Immature natural killer cell (primary cell): ENCODE data around the gene PCSK6. TPM values are rescaled to one million over a fixed set of nuclear protein-coding genes. Genes with fewer than 3 reads are reported as not detected.

Experiments
- DNase-seq, 3 donors: peaks; one replicate each; pipeline ENCODE4 v3.0.0; 2022; ENCODE audit warnings: mixed read lengths in 1 of 3
- H3K27ac Mint-ChIP-seq, 6 donors: one replicate each; pipeline ENCODE4 v1.8.0; 2020; ENCODE audit warnings: mixed read lengths in 6 of 6, mild to moderate bottlenecking in 5 of 6, inconsistent platforms in 4 of 6, moderate library complexity in 3 of 6
- H3K27me3 Mint-ChIP-seq, 3 donors: one replicate each; pipeline ENCODE4 v1.8.0; 2020 to 2021; ENCODE audit warnings: low read depth in 3 of 3, mild to moderate bottlenecking in 3 of 3, mixed read lengths in 3 of 3, moderate library complexity in 3 of 3, inconsistent platforms in 1 of 3
- H3K36me3 Mint-ChIP-seq, 3 donors: one replicate each; pipeline ENCODE4 v1.8.0; 2020; ENCODE audit warnings: mixed read lengths in 3 of 3, inconsistent platforms in 2 of 3, mild to moderate bottlenecking in 2 of 3
- H3K4me1 Mint-ChIP-seq, 2 donors: one replicate each; pipeline ENCODE4 v1.8.0; 2020; ENCODE audit warnings: inconsistent platforms in 2 of 2, mild to moderate bottlenecking in 2 of 2, mixed read lengths in 2 of 2, moderate library complexity in 1 of 2
- H3K4me3 Mint-ChIP-seq, 5 donors: one replicate each; pipeline ENCODE4 v1.8.0; 2020; ENCODE audit warnings: mild to moderate bottlenecking in 5 of 5, mixed read lengths in 5 of 5, inconsistent platforms in 3 of 5, moderate library complexity in 3 of 5
- H3K9me3 Mint-ChIP-seq, 6 donors: one replicate each; pipeline ENCODE4 v1.8.0; 2020; ENCODE audit warnings: mild to moderate bottlenecking in 6 of 6, mixed read lengths in 6 of 6, inconsistent platforms in 4 of 6, moderate library complexity in 3 of 6
- polyA plus RNA-seq, 3 donors: library from polyadenylated mRNA; unstranded; fragments of 300-500 nt; fragmentation: Illumina TruSeq; gene quantifications; one replicate each; pipeline ENCODE4 v1.2.3, GENCODE V29; 2021

PCSK6 gene
- polyA plus RNA-seq, 3 donors from 2014 or later: 1.7 to 3.0 TPM; not detected in 1

GRCh38 chr15:101323793-101324523, 165.5 kb downstream of the PCSK6 start:
- Mint-ChIP-seq H3K27ac (peak overlapping the region in 3 of 6 donors; percentile 46 to 61 (median 53)), H3K27me3 (peaks cover 0 to 6% (median 0%) of the 10 kb centered on the region in 3 donors), H3K36me3 (peaks cover 0 to 4% (median 0%) of the 10 kb centered on the region in 3 donors), H3K9me3 (peaks cover 0 to 2% (median 0%) of the 10 kb centered on the region in 6 donors), H3K4me1 (peaks cover 22 to 28% of the 10 kb centered on the region in 2 donors), H3K4me3 (no peak overlapping the region)
- DNase-seq: no peak

DNA sequence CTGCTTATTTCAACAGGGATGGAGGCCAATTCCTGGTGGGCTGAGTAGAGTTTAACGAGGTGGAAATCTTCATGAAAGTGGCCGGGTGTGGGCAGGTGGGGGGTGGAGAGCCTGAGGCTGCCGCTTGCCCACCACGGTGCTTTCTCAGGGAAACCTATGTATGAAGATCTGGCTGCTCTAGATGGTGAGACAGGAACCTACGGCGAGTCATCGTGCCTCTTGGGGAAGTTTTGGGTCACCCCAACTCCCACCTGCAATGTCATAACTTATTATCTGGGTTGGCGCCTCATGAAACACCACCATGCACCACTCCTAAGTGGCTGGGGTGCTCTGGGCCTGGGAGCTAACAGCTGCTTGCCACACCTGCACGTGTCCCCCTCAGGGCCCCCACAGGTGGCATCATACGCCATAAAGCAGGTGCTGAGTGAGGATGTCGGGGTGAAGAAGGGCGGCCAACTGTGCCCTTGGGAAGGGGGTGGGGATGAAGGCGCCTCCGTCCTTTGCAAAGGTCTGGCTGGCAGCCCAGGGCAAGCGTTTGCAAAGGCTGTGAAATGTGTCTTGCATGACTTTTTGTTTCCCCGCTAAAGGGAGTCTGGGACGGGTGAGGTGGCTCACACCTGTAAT, 166.5 kb downstream of the PCSK6 start:
- Mint-ChIP-seq H3K9me3 (peaks cover 0 to 1% (median 0%) of the 10 kb centered on the region in 6 donors), H3K4me1 (peaks cover 24 to 29% of the 10 kb centered on the region in 2 donors), H3K27ac (peak overlapping the region in 1 of 6 donors; percentile 58), H3K27me3 (peaks cover 0 to 7% (median 0%) of the 10 kb centered on the region in 3 donors), H3K4me3 (no peak overlapping the region), H3K36me3 (peaks cover 0 to 4% (median 0%) of the 10 kb centered on the region in 3 donors)
- DNase-seq: no peak

DNA sequence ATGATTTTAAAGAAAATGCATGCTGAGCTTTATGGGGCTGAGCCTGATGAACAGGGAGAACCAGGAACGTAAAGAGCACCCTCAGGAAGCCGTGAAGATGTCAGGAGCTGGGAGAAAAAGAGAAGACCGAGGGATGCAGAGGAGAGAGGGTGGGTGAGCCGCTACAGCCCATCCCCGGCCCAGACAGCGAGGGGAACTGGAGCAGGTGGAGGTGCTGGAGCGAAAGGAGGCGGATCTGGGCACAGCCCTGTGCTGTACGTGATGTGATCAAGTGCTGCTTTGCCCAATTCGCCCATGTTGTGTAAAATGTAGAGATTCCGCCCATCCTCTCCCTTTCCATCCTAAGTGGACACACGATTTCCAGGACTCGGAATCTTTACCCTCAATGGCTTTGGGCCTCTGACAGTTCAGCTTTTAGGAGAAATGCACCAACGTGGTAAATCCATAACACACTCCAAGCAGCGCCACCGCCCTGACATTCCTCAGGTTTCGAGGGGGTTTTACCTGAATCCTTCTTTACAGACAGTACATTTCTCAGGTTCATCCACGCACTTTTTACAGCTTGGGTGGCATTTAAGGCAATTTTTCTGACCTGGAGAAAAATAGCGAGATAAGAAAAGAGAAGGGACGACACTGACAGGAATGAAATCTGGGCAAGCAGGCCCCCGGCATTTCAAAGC, 167.4 kb downstream of the PCSK6 start:
- no peak for DNase-seq
- peaks cover 0 to 6% (median 2%) of the 10 kb centered on the region in 3 donors for H3K27me3 Mint-ChIP-seq
- no peaks in the 10 kb centered on the region for H3K9me3 Mint-ChIP-seq
- peaks cover 24 to 29% of the 10 kb centered on the region in 2 donors for H3K4me1 Mint-ChIP-seq
- peaks cover 0 to 4% (median 0%) of the 10 kb centered on the region in 3 donors for H3K36me3 Mint-ChIP-seq
- no peak overlapping the region for H3K4me3 Mint-ChIP-seq
- peak overlapping the region in 3 of 6 donors; percentile 89 to 98 (median 93) for H3K27ac Mint-ChIP-seq

GRCh38 chr15:101320501-101321052, 168.9 kb downstream of the PCSK6 start:
- Mint-ChIP-seq H3K9me3 (no peaks in the 10 kb centered on the region), H3K27ac (peak overlapping the region; percentile 89 to 98 (median 94)), H3K4me3 (peak overlapping the region; percentile 81 to 97 (median 86)), H3K4me1 (peaks cover 24 to 29% of the 10 kb centered on the region in 2 donors), H3K27me3 (peaks cover 0 to 6% (median 2%) of the 10 kb centered on the region in 3 donors), H3K36me3 (no peaks in the 10 kb centered on the region)
- peak; percentile 78 to 82 (median 81) for DNase-seq

GRCh38 chr15:101318839-101319238, 170.7 kb downstream of the PCSK6 start:
- Mint-ChIP-seq H3K4me3 (no peak overlapping the region), H3K9me3 (no peaks in the 10 kb centered on the region), H3K4me1 (peaks cover 24 to 29% of the 10 kb centered on the region in 2 donors), H3K36me3 (no peaks in the 10 kb centered on the region), H3K27ac (peak overlapping the region in 4 of 6 donors; percentile 14 to 89 (median 66)), H3K27me3 (peaks cover 0 to 6% (median 2%) of the 10 kb centered on the region in 3 donors)
- DNase-seq: no peak

DNA sequence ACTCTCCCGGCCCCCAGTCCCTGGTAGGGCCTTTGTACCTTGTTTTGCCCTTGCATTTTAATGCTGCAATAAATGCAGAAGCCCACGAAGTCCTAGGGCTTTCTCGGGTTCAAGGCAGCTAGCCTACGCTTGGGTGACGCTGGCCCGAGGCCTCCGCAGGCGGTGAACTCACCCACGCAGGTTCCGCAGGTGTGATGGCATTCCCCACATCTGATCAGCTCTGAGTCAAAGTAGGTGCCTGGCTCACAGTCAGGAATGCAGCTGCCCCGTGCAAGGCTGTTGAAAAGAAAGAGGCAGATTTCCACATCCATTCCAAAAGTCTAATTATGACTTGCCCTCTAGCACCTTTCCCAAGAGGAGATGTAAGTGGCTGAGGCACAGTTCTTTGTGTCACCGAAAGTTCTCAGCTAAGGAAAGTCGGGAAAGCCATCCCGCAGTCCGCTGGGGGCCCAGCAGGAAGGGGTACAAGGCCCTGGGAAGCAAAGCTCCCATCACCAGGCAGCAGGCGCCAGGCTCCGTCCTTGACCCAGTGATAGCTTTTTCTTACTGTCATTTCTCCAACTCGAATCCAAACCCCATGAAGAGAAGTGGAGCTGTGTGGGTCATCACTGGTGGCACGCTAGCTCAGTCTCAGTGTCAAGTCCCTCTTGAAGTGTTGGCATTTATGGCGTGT, 171.2 kb downstream of the PCSK6 start:
- Mint-ChIP-seq H3K4me1 (peaks cover 24 to 29% of the 10 kb centered on the region in 2 donors), H3K9me3 (no peaks in the 10 kb centered on the region), H3K4me3 (no peak overlapping the region), H3K27ac (peak overlapping the region in 3 of 6 donors; percentile 46 to 89 (median 87)), H3K36me3 (no peaks in the 10 kb centered on the region), H3K27me3 (peaks cover 2 to 6% (median 2%) of the 10 kb centered on the region in 3 donors)
- DNase-seq: no peak

DNA sequence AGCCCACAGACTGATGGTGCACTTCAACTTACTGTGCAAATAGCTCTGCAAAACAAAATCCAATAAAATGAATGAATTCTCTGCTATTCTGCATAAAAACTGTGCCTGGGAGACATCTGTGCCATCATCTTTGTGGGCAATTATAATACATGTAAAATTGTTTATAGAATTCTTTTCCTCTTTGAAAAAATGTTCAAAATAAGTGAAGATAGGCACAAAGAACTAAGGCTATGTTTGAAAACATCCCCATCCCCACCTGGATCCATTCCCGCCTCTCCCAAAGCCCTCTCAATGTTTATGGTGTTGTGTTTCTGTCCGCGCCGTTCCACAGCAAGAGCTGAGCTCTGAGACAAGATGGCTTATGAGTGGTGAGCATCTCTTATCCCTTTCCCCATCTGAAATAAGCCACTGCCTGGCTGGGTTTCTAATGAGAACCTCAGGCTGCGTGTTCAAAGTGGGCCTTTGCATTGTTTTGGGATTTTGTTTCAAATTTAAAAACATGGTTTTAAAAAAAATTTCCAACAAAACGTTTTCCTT, 172.1 kb downstream of the PCSK6 start:
- Mint-ChIP-seq H3K4me1 (peaks cover 24 to 29% of the 10 kb centered on the region in 2 donors), H3K27me3 (peaks cover 2 to 6% (median 3%) of the 10 kb centered on the region in 3 donors), H3K27ac (peak overlapping the region in 2 of 6 donors; percentile 46 to 58), H3K36me3 (no peaks in the 10 kb centered on the region), H3K9me3 (no peaks in the 10 kb centered on the region), H3K4me3 (no peak overlapping the region)
- DNase-seq: no peak

DNA sequence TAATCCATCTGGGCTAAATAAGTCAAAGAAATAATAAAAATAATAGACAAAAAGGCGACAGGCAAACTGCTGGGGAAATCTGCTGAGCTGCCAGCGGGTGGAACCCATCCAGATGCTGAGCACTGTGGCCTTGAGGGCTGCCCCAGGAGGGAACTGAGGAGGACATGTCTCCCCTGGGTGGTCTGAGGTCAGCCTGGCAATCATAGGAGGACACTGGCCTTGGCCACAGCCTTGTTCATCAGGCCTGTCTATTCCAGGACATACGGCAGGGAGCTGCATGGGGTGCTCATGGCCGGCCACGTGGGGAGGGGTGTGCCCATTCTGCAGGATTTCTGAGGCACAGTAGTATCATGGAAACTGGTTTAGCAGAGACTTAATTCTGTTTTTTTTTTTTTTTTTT, 173.0 kb downstream of the PCSK6 start:
- no peak overlapping the region for H3K27ac Mint-ChIP-seq
- peaks cover 24 to 27% of the 10 kb centered on the region in 2 donors for H3K4me1 Mint-ChIP-seq
- no peak overlapping the region for H3K4me3 Mint-ChIP-seq
- H3K9me3 Mint-ChIP-seq: no peaks in the 10 kb centered on the region
- peaks cover 0 to 3% (median 0%) of the 10 kb centered on the region in 3 donors for H3K36me3 Mint-ChIP-seq
- DNase-seq: no peak
- peaks cover 3 to 6% (median 3%) of the 10 kb centered on the region in 3 donors for H3K27me3 Mint-ChIP-seq

- H3K4me3 Mint-ChIP-seq: no peak overlapping the region
- peaks cover 18 to 19% of the 10 kb centered on the region in 2 donors for H3K4me1 Mint-ChIP-seq
- no peak for DNase-seq
- peaks cover 0 to 3% (median 0%) of the 10 kb centered on the region in 3 donors for H3K36me3 Mint-ChIP-seq
- peaks cover 3 to 6% (median 3%) of the 10 kb centered on the region in 3 donors for H3K27me3 Mint-ChIP-seq
- H3K9me3 Mint-ChIP-seq: no peaks in the 10 kb centered on the region
- H3K27ac Mint-ChIP-seq: no peak overlapping the region
Observed at GRCh38 chr15:101315736-101316135, 173.8 kb downstream of the PCSK6 start.

DNA sequence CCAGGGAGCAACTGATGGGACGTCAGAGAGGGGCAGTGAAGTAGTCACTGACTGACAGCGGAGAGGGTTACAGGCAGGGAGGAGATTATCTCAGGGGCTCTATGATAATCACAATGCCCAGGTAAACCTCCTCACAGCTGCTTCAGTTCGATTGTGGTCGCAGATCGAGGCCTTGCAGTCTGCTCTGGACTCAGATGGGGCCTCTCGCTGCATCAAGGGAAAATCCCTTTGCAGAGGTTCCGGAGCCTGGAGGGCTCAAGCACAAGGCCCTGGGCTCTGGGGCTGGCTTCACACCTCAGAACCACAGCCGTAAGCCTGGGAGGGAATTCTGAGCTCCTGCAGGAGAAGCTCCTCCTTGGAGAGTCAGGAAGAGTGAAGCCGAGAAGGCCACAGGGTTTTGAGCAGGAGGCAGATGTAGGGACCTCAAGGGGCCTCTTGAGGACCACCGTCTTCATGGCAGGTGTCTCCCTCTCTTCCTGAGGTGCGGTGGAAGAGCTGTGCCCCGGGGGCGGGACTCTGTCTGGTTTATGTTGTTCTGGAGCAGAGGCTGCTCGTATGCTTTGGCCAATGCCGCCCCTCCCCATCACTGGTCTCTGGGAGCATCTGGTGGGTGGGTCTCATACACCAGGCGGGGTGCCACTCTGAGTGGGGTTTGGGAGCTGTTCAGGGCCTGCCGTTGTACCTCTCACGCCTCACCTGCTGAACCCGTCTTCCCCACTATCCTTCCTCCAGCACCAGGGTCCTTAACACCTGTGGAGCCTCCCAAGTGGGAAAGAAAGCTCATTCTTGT, 175.0 kb downstream of the PCSK6 start:
- Mint-ChIP-seq H3K36me3 (peaks cover 0 to 3% (median 0%) of the 10 kb centered on the region in 3 donors), H3K4me3 (no peak overlapping the region), H3K27ac (no peak overlapping the region), H3K27me3 (peaks cover 3 to 4% (median 3%) of the 10 kb centered on the region in 3 donors), H3K4me1 (peaks cover 7% of the 10 kb centered on the region in 2 donors), H3K9me3 (no peaks in the 10 kb centered on the region)
- no peak for DNase-seq

DNA sequence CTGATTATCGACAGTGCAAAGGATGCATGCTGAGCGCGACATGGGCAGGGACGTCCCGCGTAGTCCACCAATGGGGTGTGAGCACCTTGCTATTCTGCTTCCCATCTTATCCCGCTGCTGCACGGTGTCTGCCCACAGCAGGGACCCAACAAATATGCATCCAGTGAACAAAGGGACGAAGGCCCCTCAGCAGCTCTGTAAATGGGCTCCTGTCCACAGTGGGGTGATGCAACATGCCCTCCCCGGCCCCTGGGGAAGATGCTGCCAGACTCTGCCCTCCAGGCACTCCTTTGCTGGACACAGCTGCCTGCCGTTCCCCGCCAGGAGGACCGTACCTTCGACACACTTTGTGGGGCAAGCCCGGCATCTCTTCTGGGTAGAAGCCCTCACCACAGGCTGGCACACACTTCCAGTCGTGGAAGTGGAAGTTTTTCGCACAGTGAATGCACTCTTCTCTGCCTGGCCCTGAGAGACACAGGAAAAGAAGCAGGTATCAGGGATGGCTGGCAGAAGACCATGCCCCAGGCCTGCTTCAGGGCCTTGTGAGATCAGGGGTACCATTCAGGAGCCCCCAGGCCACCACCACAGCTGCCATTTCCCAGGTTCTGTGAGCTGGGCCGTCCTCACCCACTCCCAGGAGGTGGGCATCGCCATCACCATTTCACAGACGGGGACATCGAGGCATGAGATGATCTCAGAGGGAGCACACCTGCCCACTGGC, 176.3 kb downstream of the PCSK6 start:
- Mint-ChIP-seq H3K27ac (no peak overlapping the region), H3K4me3 (no peak overlapping the region), H3K27me3 (peaks cover 0 to 4% (median 3%) of the 10 kb centered on the region in 3 donors), H3K36me3 (peaks cover 0 to 3% (median 0%) of the 10 kb centered on the region in 3 donors), H3K9me3 (no peaks in the 10 kb centered on the region), H3K4me1 (no peaks in the 10 kb centered on the region)
- DNase-seq: no peak

DNA sequence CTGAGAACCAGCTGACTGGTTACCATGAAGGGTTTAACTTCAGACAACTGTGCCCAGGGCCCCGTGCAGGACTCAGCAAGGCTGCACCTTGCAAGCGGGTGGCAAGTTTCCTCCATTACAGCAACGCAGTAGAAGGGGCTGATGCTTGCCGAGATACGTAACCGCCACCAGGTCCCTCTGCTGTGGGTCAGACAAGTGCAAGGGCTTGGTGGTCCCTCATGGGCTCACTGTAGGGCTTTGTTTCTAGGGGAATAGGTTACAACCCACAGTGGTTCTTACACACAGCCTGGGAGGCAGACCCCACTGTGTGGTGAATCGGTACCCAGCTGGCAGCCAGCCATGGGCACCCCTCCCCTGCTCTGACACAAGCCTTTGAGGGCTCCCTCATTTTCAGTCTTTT, 179.0 kb downstream of the PCSK6 start:
- no peaks in the 10 kb centered on the region for H3K9me3 Mint-ChIP-seq
- DNase-seq: no peak
- H3K4me1 Mint-ChIP-seq: no peaks in the 10 kb centered on the region

More for the DNA sequence above, 179.0 kb downstream of the PCSK6 start:
- Mint-ChIP-seq H3K27me3 (peaks cover 1 to 6% (median 3%) of the 10 kb centered on the region in 3 donors), H3K4me3 (no peak overlapping the region), H3K36me3 (peaks cover 0 to 3% (median 0%) of the 10 kb centered on the region in 3 donors), H3K27ac (no peak overlapping the region)
